Neural crest cell (in vitro differentiated cells): Measurements from ENCODE around the gene CASP10. TPM values are rescaled to one million over a fixed set of nuclear protein-coding genes. Genes with fewer than 3 reads are reported as not detected.

ENCODE experiments used
- DNase-seq: peaks from one replicate; pipeline ENCODE4 v3.0.0; 2021; ENCODE audit warnings: low read depth, mixed read lengths, low spot score
- H3K27ac Mint-ChIP-seq: one replicate; pipeline ENCODE4 v1.8.0; 2021; ENCODE audit warnings: mild to moderate bottlenecking, mixed read lengths; ENCODE audit not compliant: unreplicated experiment
- H3K27me3 Mint-ChIP-seq: 2 replicates; pipeline ENCODE4 v1.8.0; 2021; ENCODE audit warnings: low read depth, mild to moderate bottlenecking, mixed read lengths
- H3K36me3 Mint-ChIP-seq: 2 replicates; pipeline ENCODE4 v1.8.0; 2021; ENCODE audit warnings: low read depth, mild to moderate bottlenecking, mixed read lengths
- H3K4me1 Mint-ChIP-seq: 2 replicates; pipeline ENCODE4 v1.8.0; 2021; ENCODE audit warnings: mixed read lengths
- H3K4me3 Mint-ChIP-seq: one replicate; pipeline ENCODE4 v1.8.0; 2021; ENCODE audit warnings: mild to moderate bottlenecking, mixed read lengths
- H3K9me3 Mint-ChIP-seq: 2 replicates; pipeline ENCODE4 v1.8.0; 2021; ENCODE audit warnings: mixed read lengths
- CTCF ChIP-seq: fragments of 200-600 bp; sonication (generic); conservative IDR thresholded peaks from 2 replicates; pipeline ENCODE4 v1.5.0; 2021; ENCODE audit warnings: antibody characterized with exemption, mild to moderate bottlenecking
- total RNA-seq: library from RNA; stranded (reverse); gene quantifications from 2 replicates; pipeline ENCODE4 v1.2.1, GENCODE V29; 2021

The CASP10 gene
- total RNA-seq, 1 donor from 2014 or later: not detected

- H3K27ac Mint-ChIP-seq: no peak overlapping the region
- H3K4me1 Mint-ChIP-seq: no peaks in the 10 kb centered on the region
- TF ChIP-seq CTCF: no peak
- no peak for DNase-seq
- H3K27me3 Mint-ChIP-seq: no peaks in the 10 kb centered on the region
- H3K36me3 Mint-ChIP-seq: no peaks in the 10 kb centered on the region
- no peak overlapping the region for H3K4me3 Mint-ChIP-seq
- H3K9me3 Mint-ChIP-seq: peaks cover 2% of the 10 kb centered on the region
Observed at GRCh38 chr2:201186982-201187381, 4.0 kb downstream of the CASP10 start.

GRCh38 chr2:201188449-201188848, 5.5 kb downstream of the CASP10 start:
- DNase-seq: no peak
- Mint-ChIP-seq H3K27me3 (no peaks in the 10 kb centered on the region), H3K4me3 (no peak overlapping the region), H3K9me3 (peaks cover 2% of the 10 kb centered on the region), H3K4me1 (no peaks in the 10 kb centered on the region), H3K27ac (no peak overlapping the region), H3K36me3 (no peaks in the 10 kb centered on the region)
- no peak for TF ChIP-seq CTCF

GRCh38 chr2:201191132-201191875, 8.4 kb downstream of the CASP10 start:
- DNase-seq: no peak
- Mint-ChIP-seq H3K27me3 (peaks cover 2% of the 10 kb centered on the region), H3K4me3 (no peak overlapping the region), H3K9me3 (peaks cover 2% of the 10 kb centered on the region), H3K27ac (no peak overlapping the region), H3K36me3 (no peaks in the 10 kb centered on the region), H3K4me1 (no peaks in the 10 kb centered on the region)
- TF ChIP-seq CTCF: no peak

- no peak overlapping the region for H3K27ac Mint-ChIP-seq
- H3K4me3 Mint-ChIP-seq: no peak overlapping the region
- H3K27me3 Mint-ChIP-seq: peaks cover 4% of the 10 kb centered on the region
- H3K9me3 Mint-ChIP-seq: no peaks in the 10 kb centered on the region
- no peaks in the 10 kb centered on the region for H3K4me1 Mint-ChIP-seq
- no peak for TF ChIP-seq CTCF
- no peaks in the 10 kb centered on the region for H3K36me3 Mint-ChIP-seq
- no peak for DNase-seq
Observed at GRCh38 chr2:201194097-201194496, 11.2 kb downstream of the CASP10 start.

- Mint-ChIP-seq H3K4me3 (no peak overlapping the region), H3K27ac (no peak overlapping the region), H3K9me3 (no peaks in the 10 kb centered on the region), H3K27me3 (peaks cover 4% of the 10 kb centered on the region), H3K36me3 (no peaks in the 10 kb centered on the region), H3K4me1 (no peaks in the 10 kb centered on the region)
- DNase-seq: no peak
- TF ChIP-seq CTCF: no peak
Observed at GRCh38 chr2:201195331-201195730, 12.4 kb downstream of the CASP10 start.
